ENCODE data around the gene TRAF3. TPM values are rescaled to one million over a fixed set of nuclear protein-coding genes. Genes with fewer than 3 reads are reported as not detected.

Gene TRAF3
- total RNA-seq, 2 donors from 2014 or later, result 20.8 to 26.0 TPM

DNA sequence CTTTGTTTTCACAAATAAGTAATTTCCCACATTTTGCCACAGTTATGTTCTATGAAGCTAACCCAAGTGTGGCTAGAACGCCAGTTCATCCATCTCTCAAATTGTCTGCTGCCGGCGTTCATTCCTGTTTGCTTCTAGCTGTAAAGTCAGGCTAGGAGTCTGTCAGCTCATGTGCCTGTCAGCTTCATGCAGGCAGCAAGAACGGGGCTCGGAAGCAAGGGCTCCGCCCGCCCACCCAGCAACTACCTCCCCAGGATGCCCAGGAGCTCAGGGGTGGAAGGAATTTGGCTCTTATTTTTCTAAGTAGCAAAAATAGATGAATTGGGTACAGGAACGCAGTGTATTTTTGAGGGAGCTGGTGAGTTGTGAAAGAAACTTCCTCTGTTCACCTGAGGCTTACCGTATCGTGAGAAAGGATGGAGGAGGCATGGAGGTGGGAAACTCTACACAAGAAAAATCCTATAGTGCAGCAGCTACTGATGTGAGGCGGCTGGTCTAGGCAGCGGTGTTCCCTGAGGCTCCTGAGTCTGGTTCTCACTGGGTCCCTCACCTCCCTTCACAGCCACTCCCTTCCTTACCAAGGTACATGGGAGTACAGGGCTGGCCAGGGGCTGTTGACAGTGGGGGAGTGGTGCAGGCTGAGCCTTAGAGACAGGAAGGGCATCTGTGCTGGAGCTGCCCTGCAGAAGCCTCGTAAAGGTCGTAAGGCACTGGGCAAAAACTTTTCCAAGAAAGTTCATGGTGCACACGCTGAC is 90.8 kb downstream of the TRAF3 start:
- H3K27me3 ChIP-seq, result no peaks in the 10 kb centered on the region
- H3K36me3 ChIP-seq, result no peaks in the 10 kb centered on the region
- no peak overlapping the region for H3K4me3 ChIP-seq
- peaks cover 4% of the 10 kb centered on the region for H3K4me1 ChIP-seq
- H3K9ac ChIP-seq (ENCODE audit: low read depth in 2 of 2, low read length in 2 of 2), result peak overlapping the region in 1 of 2 donors; percentile 2
- TF ChIP-seq, protein P1, sequence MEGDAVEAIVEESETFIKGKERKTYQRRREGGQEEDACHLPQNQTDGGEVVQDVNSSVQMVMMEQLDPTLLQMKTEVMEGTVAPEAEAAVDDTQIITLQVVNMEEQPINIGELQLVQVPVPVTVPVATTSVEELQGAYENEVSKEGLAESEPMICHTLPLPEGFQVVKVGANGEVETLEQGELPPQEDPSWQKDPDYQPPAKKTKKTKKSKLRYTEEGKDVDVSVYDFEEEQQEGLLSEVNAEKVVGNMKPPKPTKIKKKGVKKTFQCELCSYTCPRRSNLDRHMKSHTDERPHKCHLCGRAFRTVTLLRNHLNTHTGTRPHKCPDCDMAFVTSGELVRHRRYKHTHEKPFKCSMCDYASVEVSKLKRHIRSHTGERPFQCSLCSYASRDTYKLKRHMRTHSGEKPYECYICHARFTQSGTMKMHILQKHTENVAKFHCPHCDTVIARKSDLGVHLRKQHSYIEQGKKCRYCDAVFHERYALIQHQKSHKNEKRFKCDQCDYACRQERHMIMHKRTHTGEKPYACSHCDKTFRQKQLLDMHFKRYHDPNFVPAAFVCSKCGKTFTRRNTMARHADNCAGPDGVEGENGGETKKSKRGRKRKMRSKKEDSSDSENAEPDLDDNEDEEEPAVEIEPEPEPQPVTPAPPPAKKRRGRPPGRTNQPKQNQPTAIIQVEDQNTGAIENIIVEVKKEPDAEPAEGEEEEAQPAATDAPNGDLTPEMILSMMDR (IDR thresholded peaks at IDR 0.05), result no peak
- no peaks in the 10 kb centered on the region for H3K9me3 ChIP-seq
- H3K27ac ChIP-seq, result peak overlapping the region; percentile 60
- intact Hi-C loops (cut with DNase I), result no loop called here
- DNase-seq, result peak; percentile 84

- Histone ChIP-seq H3K9me3 (no peaks in the 10 kb centered on the region), H3K27me3 (no peaks in the 10 kb centered on the region), H3K27ac (no peak overlapping the region), H3K4me3 (no peak overlapping the region), H3K4me1 (peaks cover 4% of the 10 kb centered on the region), H3K9ac (ENCODE audit: low read depth in 2 of 2, low read length in 2 of 2) (peak overlapping the region; percentile 2 to 49), H3K36me3 (no peaks in the 10 kb centered on the region)
- TF ChIP-seq, protein P1 (IDR thresholded peaks at IDR 0.05), result no peak
- intact Hi-C loops (cut with DNase I), result no loop called here
- DNase-seq, result no peak
Observed at GRCh38 chr14:102868956-102869547, 91.8 kb downstream of the TRAF3 start.

DNA sequence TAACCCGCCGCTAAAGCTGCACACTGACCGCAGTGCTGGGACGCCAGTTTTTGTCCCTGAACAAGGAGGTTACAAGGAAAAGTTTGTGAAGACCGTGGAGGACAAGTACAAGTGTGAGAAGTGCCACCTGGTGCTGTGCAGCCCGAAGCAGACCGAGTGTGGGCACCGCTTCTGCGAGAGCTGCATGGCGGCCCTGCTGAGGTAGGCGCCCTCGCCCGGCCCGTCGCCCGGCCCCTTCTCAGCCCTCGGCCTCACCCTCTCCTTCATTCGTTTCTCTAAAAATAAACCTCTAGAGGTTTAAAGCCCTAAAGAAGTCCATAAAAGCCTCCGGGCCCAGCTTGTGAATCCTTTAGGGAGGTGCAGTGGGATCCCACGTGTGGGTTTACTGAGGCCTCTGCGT is 93.0 kb downstream of the TRAF3 start:
- DNase-seq, result no peak
- no peak overlapping the region for H3K4me3 ChIP-seq
- intact Hi-C loops (cut with DNase I), result no loop called here
- no peaks in the 10 kb centered on the region for H3K27me3 ChIP-seq
- no peaks in the 10 kb centered on the region for H3K36me3 ChIP-seq
- no peak overlapping the region for H3K27ac ChIP-seq
- no peaks in the 10 kb centered on the region for H3K9me3 ChIP-seq
- H3K4me1 ChIP-seq, result peaks cover 4% of the 10 kb centered on the region
- TF ChIP-seq, protein P1 (IDR thresholded peaks at IDR 0.05), result no peak
- no peak overlapping the region for H3K9ac ChIP-seq (ENCODE audit: low read depth in 2 of 2, low read length in 2 of 2)

GRCh38 chr14:102870994-102871831 is 94.0 kb downstream of the TRAF3 start:
- Histone ChIP-seq H3K36me3 (no peaks in the 10 kb centered on the region), H3K27ac (no peak overlapping the region), H3K27me3 (no peaks in the 10 kb centered on the region), H3K9ac (ENCODE audit: low read depth in 2 of 2, low read length in 2 of 2) (no peak overlapping the region), H3K4me1 (peaks cover 4% of the 10 kb centered on the region), H3K4me3 (no peak overlapping the region), H3K9me3 (no peaks in the 10 kb centered on the region)
- intact Hi-C loops (cut with DNase I), result no loop called here
- no peak for DNase-seq
- TF ChIP-seq, protein P1 (IDR thresholded peaks at IDR 0.05), result no peak

- TF ChIP-seq, protein P1 (IDR thresholded peaks at IDR 0.05), result no peak
- Histone ChIP-seq H3K4me3 (no peak overlapping the region), H3K27me3 (no peaks in the 10 kb centered on the region), H3K4me1 (peaks cover 4% of the 10 kb centered on the region), H3K36me3 (no peaks in the 10 kb centered on the region), H3K27ac (peak overlapping the region; percentile 65), H3K9me3 (no peaks in the 10 kb centered on the region), H3K9ac (ENCODE audit: low read depth in 2 of 2, low read length in 2 of 2) (no peak overlapping the region)
- intact Hi-C loops (cut with DNase I), result no loop called here
- no peak for DNase-seq
Observed at GRCh38 chr14:102872020-102872419, 94.8 kb downstream of the TRAF3 start.
